Upper lobe of left lung (tissue), 6 donors: Measurements from ENCODE around the gene TTC23L. TPM values are rescaled to one million over a fixed set of nuclear protein-coding genes. Genes with fewer than 3 reads are reported as not detected.

Experiments used
- ATAC-seq, 2 donors: fragments of 200-7000 bp; cut with Tn5 transposase; one replicate each; pipeline ENCODE4 v1.9.1; 2022; ENCODE audit warnings: mild to moderate bottlenecking in 2 of 2, moderate library complexity in 2 of 2; ENCODE audit not compliant: low FRiP score in 2 of 2
- DNase-seq, 2 donors: peaks; one replicate each; pipeline ENCODE4 v3.0.0-alpha.2; 2019 to 2020
- H3K27ac ChIP-seq, 4 donors: fragments of 200-600 bp; sonication (generic); one replicate each; pipeline ENCODE4 v1.5.1; 2016 to 2019
- H3K27me3 ChIP-seq, 4 donors: fragments of 200-600 bp; sonication (generic); one replicate each; pipeline ENCODE4 v1.5.1; 2017 to 2019
- H3K36me3 ChIP-seq, 4 donors: fragments of 200-600 bp; sonication (generic); one replicate each; pipeline ENCODE4 v1.5.1; 2016 to 2019
- H3K4me1 ChIP-seq, 4 donors: fragments of 200-600 bp; sonication (generic); one replicate each; pipeline ENCODE4 v1.5.1; 2018 to 2019
- H3K4me3 ChIP-seq, 4 donors: fragments of 200-600 bp; sonication (generic); one replicate each; pipeline ENCODE4 v1.5.1; 2017 to 2019; ENCODE audit warnings: mild to moderate bottlenecking in 2 of 4, moderate library complexity in 1 of 4
- H3K9me3 ChIP-seq, 4 donors: fragments of 200-600 bp; sonication (generic); one replicate each; pipeline ENCODE4 v1.5.1; 2018 to 2019
- CTCF ChIP-seq, 6 experiments: fragments of 450-650 bp in 4 of 6; fragments of 200-600 bp in 2 of 6; sonication (generic) in 2 of 6; IDR thresholded peaks; one replicate each; pipeline ENCODE4 v1.5.1; 2016 to 2019; ENCODE audit warnings: antibody characterized with exemption in 6 of 6
- EP300 ChIP-seq, 4 donors: sonication (generic); formaldehyde crosslinking; IDR thresholded peaks; one replicate each; pipeline ENCODE4 v1.5.1; 2017; ENCODE audit warnings: antibody characterized with exemption in 4 of 4, control low read depth in 2 of 4
- POLR2A ChIP-seq, 4 donors: fragments of 450-650 bp; IDR thresholded peaks; one replicate each; pipeline ENCODE4 v1.5.1; 2016 to 2017; ENCODE audit warnings: antibody characterized with exemption in 4 of 4, mild to moderate bottlenecking in 2 of 4
- POLR2AphosphoS5 ChIP-seq, 2 donors: sonication (generic); formaldehyde crosslinking; IDR thresholded peaks; one replicate each; pipeline ENCODE4 v1.5.1; 2017; ENCODE audit warnings: antibody characterized with exemption in 2 of 2
- WGBS, 2 donors: methylation state at CpG; one replicate each; pipeline ENCODE4 v1.1.5; 2017 to 2018; 5-methylcytosine and 5-hydroxymethylcytosine counted together
- total RNA-seq, 6 donors: library from RNA; depleted of rRNA in 4 of 6; stranded (reverse); fragments of >200 nt in 4 of 6; gene quantifications; one replicate each; pipeline versions ENCODE4 v1.1.0 to v1.2.1, GENCODE V29; 2016 to 2021
- donor health status: DM: no; HTN: no; CAD: no; lungs with moderate emphysema.
- donor health status: DM: no; HTN: yes; CAD: no; lungs with severe emphysema.

The TTC23L gene
- total RNA-seq, 6 donors from 2014 or later, result 0.11 to 4.7 (median 1.0) TPM; not detected in 1

- H3K9me3 ChIP-seq, result no peaks in the 10 kb centered on the region
- H3K27me3 ChIP-seq, result no peaks in the 10 kb centered on the region
- TF ChIP-seq POLR2AphosphoS5 (IDR thresholded peaks at IDR 0.05) (no peak), CTCF (IDR thresholded peaks at IDR 0.05) (no peak), POLR2A (IDR thresholded peaks at IDR 0.05) (no peak), EP300 (IDR thresholded peaks at IDR 0.05) (no peak)
- no peak for ATAC-seq
- WGBS, 2 donors, result 87 to 89% methylated on average over 6 of the region's 6 CpGs
- no peak overlapping the region for H3K27ac ChIP-seq
- H3K4me3 ChIP-seq, result no peak overlapping the region
- DNase-seq, result no peak
- no peaks in the 10 kb centered on the region for H3K36me3 ChIP-seq
- no peaks in the 10 kb centered on the region for H3K4me1 ChIP-seq
Measured at GRCh38 chr5:34892414-34892813, 53.5 kb downstream of the TTC23L start.

- H3K27me3 ChIP-seq, result no peaks in the 10 kb centered on the region
- no peaks in the 10 kb centered on the region for H3K9me3 ChIP-seq
- no peak overlapping the region for H3K27ac ChIP-seq
- DNase-seq, result no peak
- H3K4me3 ChIP-seq, result no peak overlapping the region
- no peaks in the 10 kb centered on the region for H3K4me1 ChIP-seq
- 97 to 100% methylated on average over 1 of the region's 1 CpG for WGBS, 2 donors
- no peak for ATAC-seq
- H3K36me3 ChIP-seq, result no peaks in the 10 kb centered on the region
- TF ChIP-seq POLR2AphosphoS5 (IDR thresholded peaks at IDR 0.05) (no peak), POLR2A (IDR thresholded peaks at IDR 0.05) (no peak), CTCF (IDR thresholded peaks at IDR 0.05) (no peak), EP300 (IDR thresholded peaks at IDR 0.05) (no peak)
Measured at GRCh38 chr5:34894716-34895115, 55.8 kb downstream of the TTC23L start.

- no peak for ATAC-seq
- no peaks in the 10 kb centered on the region for H3K27me3 ChIP-seq
- H3K4me3 ChIP-seq, result no peak overlapping the region
- WGBS, 2 donors, result 92 to 96% methylated on average over 2 of the region's 2 CpGs
- H3K9me3 ChIP-seq, result no peaks in the 10 kb centered on the region
- DNase-seq, result no peak
- no peak overlapping the region for H3K27ac ChIP-seq
- TF ChIP-seq EP300 (IDR thresholded peaks at IDR 0.05), result no peak
- no peak for TF ChIP-seq POLR2AphosphoS5 (IDR thresholded peaks at IDR 0.05)
- no peak for TF ChIP-seq POLR2A (IDR thresholded peaks at IDR 0.05)
- H3K4me1 ChIP-seq, result no peaks in the 10 kb centered on the region
- H3K36me3 ChIP-seq, result no peaks in the 10 kb centered on the region
Measured at GRCh38 chr5:34895641-34896419, 56.9 kb downstream of the TTC23L start.

- DNase-seq (no peak), ATAC-seq (no peak)
- no peak for TF ChIP-seq POLR2AphosphoS5 (IDR thresholded peaks at IDR 0.05)
- no peak for TF ChIP-seq EP300 (IDR thresholded peaks at IDR 0.05)
- no peak for TF ChIP-seq POLR2A (IDR thresholded peaks at IDR 0.05)
- TF ChIP-seq CTCF (IDR thresholded peaks at IDR 0.05), result no peak
- Histone ChIP-seq H3K4me1 (no peaks in the 10 kb centered on the region), H3K27me3 (no peaks in the 10 kb centered on the region), H3K36me3 (no peaks in the 10 kb centered on the region), H3K9me3 (no peaks in the 10 kb centered on the region), H3K27ac (no peak overlapping the region), H3K4me3 (no peak overlapping the region)
Measured at GRCh38 chr5:34897646-34898045, 58.7 kb downstream of the TTC23L start.

- Histone ChIP-seq H3K4me3 (no peak overlapping the region), H3K9me3 (no peaks in the 10 kb centered on the region), H3K4me1 (no peaks in the 10 kb centered on the region), H3K27ac (no peak overlapping the region), H3K27me3 (no peaks in the 10 kb centered on the region), H3K36me3 (no peaks in the 10 kb centered on the region)
- ATAC-seq (peak; percentile 68 to 79), DNase-seq (peak in 1 of 2 donors; percentile 55)
- TF ChIP-seq POLR2AphosphoS5 (IDR thresholded peaks at IDR 0.05), result no peak
- no peak for TF ChIP-seq POLR2A (IDR thresholded peaks at IDR 0.05)
- TF ChIP-seq EP300 (IDR thresholded peaks at IDR 0.05), result no peak
- peak; percentile 63 to 78 (median 68) for TF ChIP-seq CTCF (IDR thresholded peaks at IDR 0.05)
- WGBS, 2 donors, result 0 to 5% methylated on average over 3 of the region's 3 CpGs
Measured at GRCh38 chr5:34898258-34898895, 59.4 kb downstream of the TTC23L start.
